ENCODE data around the gene NACC2. TPM values are rescaled to one million over a fixed set of nuclear protein-coding genes. Genes with fewer than 3 reads are reported as not detected.

The NACC2 gene
- total and polyA plus RNA-seq, 4 donors: 4.8 to 17.8 (median 8.8) TPM

GRCh38 chr9:135993409-135993742, 101.7 kb downstream of the NACC2 start:
- TF ChIP-seq RXRA (IDR thresholded peaks at IDR 0.05) (no peak), NR2F2 (IDR thresholded peaks at IDR 0.05) (no peak), JUND (IDR thresholded peaks at IDR 0.05) (no peak), YY1 (IDR thresholded peaks at IDR 0.05) (no peak), CTCF (IDR thresholded peaks at IDR 0.05; ENCODE audit: low read depth, low read length, missing input control) (no peak), SP1 (IDR thresholded peaks at IDR 0.05) (no peak), TAF1 (conservative IDR thresholded peaks at IDR 0.05) (no peak), FOXA1 (IDR thresholded peaks at IDR 0.05) (no peak), GABPA (IDR thresholded peaks at IDR 0.05 in 1 of 2, conservative IDR thresholded peaks at IDR 0.05 in 1 of 2) (no peak), MAX (IDR thresholded peaks at IDR 0.05) (no peak), RAD21 (IDR thresholded peaks at IDR 0.05) (no peak), EGR1 (IDR thresholded peaks at IDR 0.05; ENCODE audit: low read depth in 2 of 2) (no peak), FOXA2 (IDR thresholded peaks at IDR 0.05) (no peak), REST (IDR thresholded peaks at IDR 0.05) (no peak), ZBTB33 (IDR thresholded peaks at IDR 0.05) (no peak), ATF3 (IDR thresholded peaks at IDR 0.05) (no peak), HNF4A (conservative IDR thresholded peaks at IDR 0.05) (no peak), HNF4G (IDR thresholded peaks at IDR 0.05) (no peak)
- H3K27me3 ChIP-seq (ENCODE audit: control insufficient read depth in 4 of 4, insufficient read depth in 4 of 4, low read length in 3 of 4): no peaks in the 10 kb centered on the region
- peak overlapping the region; percentile 90 to 93 for H3K27ac ChIP-seq (ENCODE audit: low read depth in 1 of 2, low read length in 2 of 2)
- DNase-seq (ENCODE audit: low spot score): no peak
- peaks cover 19 to 51% (median 34%) of the 10 kb centered on the region in 4 donors for H3K4me1 ChIP-seq (ENCODE audit: control insufficient read depth in 4 of 4, insufficient read depth in 4 of 4, low read length in 3 of 4)
- no peaks in the 10 kb centered on the region for H3K9me3 ChIP-seq (ENCODE audit: control insufficient read depth in 4 of 4, low read length in 3 of 4)
- WGBS: 64% methylated on average over 13 of the region's 13 CpGs
- H3K36me3 ChIP-seq (ENCODE audit: control insufficient read depth in 4 of 4, insufficient read depth in 3 of 4, low read depth in 1 of 4, low read length in 3 of 4): no peaks in the 10 kb centered on the region
- H3K9ac ChIP-seq (ENCODE audit: low read depth in 1 of 2, low read length in 2 of 2): peak overlapping the region; percentile 15 to 17
- H3K4me3 ChIP-seq (ENCODE audit: low read depth in 1 of 3, low read length in 3 of 3): no peak overlapping the region

Data from liver (tissue), 9 donors.